Stimulated activated naive CD8-positive, alpha-beta T cell treated with anti-CD3 and anti-CD28 coated beads, Interleukin-15, amount 100 ng/mL, for 72 hours (primary cell): Measurements from ENCODE around the gene SUCLA2.
"Not testable (repeated sequence)": the region's sequence is repeated elsewhere in the genome, so short reads cannot be mapped to it uniquely, and the experiment has no call there.

Source experiments
- ATAC-seq: fragments of 150-1000 bp; cut with Tn5 transposase; 2 replicates; pipeline ENCODE4 v1.10.0; 2021; ENCODE audit warnings: mild to moderate bottlenecking, moderate library complexity
- DNase-seq, 2 donors: peaks; one replicate each; pipeline ENCODE4 v3.0.0; 2021 to 2022
- H3K27ac Mint-ChIP-seq, 2 donors: one replicate each; pipeline ENCODE4 v1.8.0; 2022; ENCODE audit warnings: mild to moderate bottlenecking in 2 of 2, mixed read lengths in 2 of 2, moderate library complexity in 2 of 2
- H3K27me3 Mint-ChIP-seq: one replicate; pipeline ENCODE4 v1.8.0; 2022; ENCODE audit warnings: mixed read lengths
- H3K4me1 Mint-ChIP-seq: one replicate; pipeline ENCODE4 v1.8.0; 2022; ENCODE audit warnings: mild to moderate bottlenecking, mixed read lengths
- H3K4me3 Mint-ChIP-seq, 2 donors: one replicate each; pipeline ENCODE4 v1.8.0; 2022; ENCODE audit warnings: mild to moderate bottlenecking in 2 of 2, mixed read lengths in 2 of 2, moderate library complexity in 1 of 2
- H3K9me3 Mint-ChIP-seq, 2 donors: one replicate each; pipeline ENCODE4 v1.8.0; 2022; ENCODE audit warnings: mixed read lengths in 2 of 2

Gene SUCLA2

DNA sequence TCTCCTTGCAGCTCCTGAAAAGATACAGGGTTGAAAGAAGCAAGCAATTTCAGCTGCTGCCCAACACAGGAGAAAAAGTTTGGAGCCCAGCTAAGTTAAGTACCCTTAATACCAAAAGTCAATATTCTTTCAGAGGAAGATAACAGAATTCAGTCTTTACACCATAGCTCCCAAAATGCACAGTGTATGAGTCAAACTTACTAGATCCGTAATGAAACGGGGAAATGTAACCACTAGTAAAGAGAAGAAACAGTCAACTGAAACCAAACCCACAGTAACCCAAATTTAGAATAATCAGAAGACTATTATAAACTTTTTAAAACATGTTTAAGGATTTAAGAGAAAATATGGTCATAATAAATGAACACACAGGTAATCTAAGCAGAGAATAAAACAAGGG, 45.2 kb downstream of the SUCLA2 start:
- no peaks in the 10 kb centered on the region for H3K27me3 Mint-ChIP-seq
- H3K27ac Mint-ChIP-seq = peak overlapping the region; percentile 48 to 57
- peaks cover 28 to 46% of the 10 kb centered on the region in 2 donors for H3K9me3 Mint-ChIP-seq
- no peaks in the 10 kb centered on the region for H3K4me1 Mint-ChIP-seq
- DNase-seq = no peak
- no peak for ATAC-seq
- H3K4me3 Mint-ChIP-seq = no peak overlapping the region

DNA sequence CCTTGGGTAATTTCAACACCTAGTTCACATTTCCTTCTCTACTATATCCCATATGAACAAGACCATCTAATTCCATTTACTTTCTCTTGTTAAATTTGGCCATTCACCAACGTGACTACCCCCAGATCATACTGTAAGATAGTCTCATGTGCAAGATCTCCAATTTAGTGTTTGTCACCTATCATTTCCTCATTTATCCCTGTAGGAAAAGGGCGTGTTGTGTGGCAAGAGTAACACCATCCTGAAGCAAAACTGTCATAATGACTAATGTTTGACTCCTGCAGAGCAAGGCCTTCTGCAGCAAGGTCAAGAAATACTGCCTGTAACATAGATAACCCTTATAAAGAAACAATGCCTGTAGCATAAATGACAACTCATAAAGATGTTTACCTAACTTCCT, 51.3 kb downstream of the SUCLA2 start:
- Mint-ChIP-seq H3K4me1 (no peaks in the 10 kb centered on the region), H3K9me3 (no peaks in the 10 kb centered on the region), H3K27ac (no peak overlapping the region), H3K4me3 (no peak overlapping the region), H3K27me3 (no peaks in the 10 kb centered on the region)
- no peak for ATAC-seq
- no peak for DNase-seq

DNA sequence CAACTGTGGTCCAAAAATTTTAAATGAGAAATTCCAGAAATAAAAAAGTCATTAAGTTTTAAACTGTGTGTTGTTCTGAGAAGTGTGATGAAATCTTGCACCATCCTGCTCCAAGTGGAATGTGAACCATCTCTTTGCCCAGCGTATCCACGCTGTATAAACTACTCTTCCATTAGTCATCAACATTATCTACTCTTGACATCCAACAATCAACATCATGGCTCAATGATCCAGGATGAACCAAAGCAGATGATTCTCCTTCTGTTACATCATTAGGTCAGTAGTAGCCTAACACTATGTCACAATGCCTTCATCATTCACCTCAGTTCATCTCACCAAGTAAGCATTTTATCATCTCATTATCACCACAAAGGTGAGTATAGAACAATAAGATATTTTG, 55.3 kb downstream of the SUCLA2 start:
- ATAC-seq = no peak
- peak overlapping the region in 1 of 2 donors; percentile 61 for H3K27ac Mint-ChIP-seq

DNA sequence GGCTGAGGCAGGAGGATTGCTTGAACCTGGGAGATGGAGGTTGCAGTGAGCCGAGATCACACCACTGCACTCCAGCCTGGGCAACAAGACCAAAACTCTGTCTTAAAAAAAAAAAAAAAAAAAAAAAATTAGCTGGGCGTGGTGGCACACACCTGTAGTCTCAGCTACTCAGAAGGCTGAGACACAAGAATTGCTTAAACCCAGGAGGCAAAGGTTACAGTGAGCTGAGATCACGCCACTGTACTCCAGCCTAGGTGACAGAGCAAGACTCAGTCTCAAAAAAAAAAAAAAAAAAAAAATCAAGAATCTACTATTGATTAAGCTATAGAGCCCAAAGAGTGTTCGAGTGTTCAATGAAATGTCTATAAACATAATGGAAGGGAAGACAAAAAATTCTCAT, 55.9 kb downstream of the SUCLA2 start:
- H3K4me1 Mint-ChIP-seq, H3K27me3 Mint-ChIP-seq, ATAC-seq, H3K9me3 Mint-ChIP-seq, DNase-seq, H3K4me3 Mint-ChIP-seq: not testable (repeated sequence)
- peak overlapping the region in 1 of 2 donors; percentile 52 for H3K27ac Mint-ChIP-seq

More for the DNA sequence above, 55.3 kb downstream of the SUCLA2 start:
- Mint-ChIP-seq H3K4me3 (no peak overlapping the region), H3K4me1 (no peaks in the 10 kb centered on the region), H3K9me3 (no peaks in the 10 kb centered on the region), H3K27me3 (no peaks in the 10 kb centered on the region)
- DNase-seq = no peak

DNA sequence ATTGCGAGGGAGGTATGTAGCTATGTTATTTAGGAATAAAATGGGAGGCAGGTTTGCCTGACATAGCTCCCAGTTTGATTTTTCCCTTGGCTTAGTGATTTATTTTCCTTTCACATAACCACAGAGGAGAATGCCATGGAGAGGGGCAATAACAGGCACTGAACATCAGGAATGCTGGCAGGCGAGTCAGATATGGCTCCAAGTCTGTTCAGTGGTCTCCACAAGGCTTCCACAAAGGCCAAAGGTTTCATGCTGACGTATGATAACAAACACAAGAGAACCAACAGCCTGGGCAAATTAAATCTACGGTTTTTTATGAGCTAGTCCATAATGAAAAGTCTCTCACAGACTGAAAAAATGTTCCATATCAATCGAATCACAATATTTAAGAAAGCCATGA, 66.7 kb downstream of the SUCLA2 start:
- H3K9me3 Mint-ChIP-seq = peaks cover 0 to 7% of the 10 kb centered on the region in 2 donors
- no peak for ATAC-seq

DNA sequence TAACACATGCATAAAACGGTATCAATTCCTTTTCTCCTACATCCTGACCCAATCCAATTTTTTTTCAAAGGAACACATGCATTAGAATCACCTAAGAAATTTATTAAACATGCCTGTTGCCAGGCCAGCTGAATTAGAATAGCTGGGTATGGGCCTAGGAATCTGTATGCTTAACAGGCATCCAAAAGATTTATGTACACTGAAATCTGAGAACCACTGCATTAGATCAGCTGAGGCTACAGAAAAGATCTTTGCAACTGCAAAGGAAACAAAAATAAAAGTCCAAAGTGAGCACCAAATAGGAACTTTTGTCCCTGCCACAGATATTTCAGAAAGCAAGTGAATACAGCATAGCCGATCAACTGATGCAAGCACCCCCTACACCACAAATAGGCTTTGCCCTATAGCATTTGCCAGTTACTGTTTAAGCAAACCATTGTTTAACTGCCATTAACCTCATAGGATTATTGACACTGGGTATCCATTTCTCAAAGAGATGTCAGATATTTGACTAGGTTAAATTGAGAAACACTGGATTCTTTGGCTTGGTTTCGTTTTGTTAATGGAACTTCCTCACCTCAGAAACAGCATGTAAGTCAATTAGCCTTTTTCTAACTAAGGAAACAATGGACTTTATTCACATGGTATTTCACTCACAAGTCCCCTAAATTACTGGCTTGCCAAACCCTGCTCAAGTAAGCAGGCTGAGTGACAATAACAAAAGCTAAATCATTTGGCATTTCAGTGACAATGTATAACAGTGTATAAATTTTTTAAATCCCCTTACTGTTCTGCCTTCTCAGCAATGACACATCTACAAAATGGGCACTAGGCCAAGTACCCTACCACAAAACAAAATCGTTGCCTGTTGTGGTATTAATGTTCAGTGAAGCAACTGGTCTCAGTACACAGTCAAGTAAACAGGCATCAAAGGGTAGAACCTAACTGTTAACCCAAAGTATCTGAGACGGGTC, 67.8 kb downstream of the SUCLA2 start:
- no peak overlapping the region for H3K4me3 Mint-ChIP-seq
- DNase-seq (no peak), ATAC-seq (peak; percentile 28)
- no peak overlapping the region for H3K27ac Mint-ChIP-seq
- no peaks in the 10 kb centered on the region for H3K4me1 Mint-ChIP-seq
- H3K27me3 Mint-ChIP-seq = no peaks in the 10 kb centered on the region
- H3K9me3 Mint-ChIP-seq = no peaks in the 10 kb centered on the region

More for the DNA sequence above, 66.7 kb downstream of the SUCLA2 start:
- Mint-ChIP-seq H3K4me1 (no peaks in the 10 kb centered on the region), H3K4me3 (no peak overlapping the region), H3K27me3 (no peaks in the 10 kb centered on the region), H3K27ac (no peak overlapping the region)
- DNase-seq = no peak

DNA sequence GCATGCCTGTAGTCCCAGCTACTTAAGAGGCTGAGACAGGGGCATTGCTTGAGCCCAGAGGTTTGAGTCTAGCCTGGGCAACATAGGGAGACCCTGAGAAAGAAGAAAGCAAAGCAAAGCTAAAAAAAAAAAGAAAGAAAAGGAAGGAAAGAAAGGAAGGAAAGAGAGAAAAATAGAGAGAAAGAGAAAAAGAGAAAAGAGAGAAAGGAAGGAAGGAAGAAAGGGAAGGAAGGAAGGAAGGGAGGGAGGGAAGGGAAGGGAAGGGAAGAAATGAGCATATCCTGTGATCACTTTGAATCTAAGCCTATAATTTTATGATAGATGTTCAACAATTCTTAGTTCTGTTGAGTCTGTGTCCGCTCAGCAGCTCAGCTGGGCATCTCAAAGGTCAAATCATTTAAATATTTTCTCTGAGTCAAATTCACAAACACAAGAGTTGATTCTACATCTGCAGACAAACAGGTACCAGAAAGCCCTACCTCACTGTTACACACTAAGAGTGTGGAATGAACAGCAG, 70.4 kb downstream of the SUCLA2 start:
- H3K27ac Mint-ChIP-seq = no peak overlapping the region
- DNase-seq = no peak
- no peak for ATAC-seq
- no peak overlapping the region for H3K4me3 Mint-ChIP-seq
- H3K4me1 Mint-ChIP-seq = no peaks in the 10 kb centered on the region
- H3K9me3 Mint-ChIP-seq = no peaks in the 10 kb centered on the region
- no peaks in the 10 kb centered on the region for H3K27me3 Mint-ChIP-seq

DNA sequence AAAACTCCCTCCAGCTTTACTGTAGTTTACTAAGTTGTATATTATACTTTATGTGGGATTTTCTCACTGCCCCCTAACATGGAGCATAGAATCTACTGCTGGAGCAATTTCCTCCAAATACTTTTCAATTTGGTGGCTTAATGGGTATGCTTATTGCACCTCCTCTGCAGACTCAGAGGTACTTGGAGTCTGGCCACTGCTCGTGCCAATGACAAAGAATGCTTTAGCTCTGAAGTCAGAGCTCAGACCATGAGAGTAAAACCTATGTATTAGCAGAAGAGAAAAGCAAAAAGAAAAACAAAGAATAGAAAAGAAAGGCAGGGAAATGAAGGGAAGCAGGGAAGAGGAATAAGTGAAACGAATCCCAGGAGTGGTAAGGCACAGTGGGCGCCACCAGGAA, 71.9 kb downstream of the SUCLA2 start:
- Mint-ChIP-seq H3K4me3 (no peak overlapping the region), H3K4me1 (no peaks in the 10 kb centered on the region), H3K27me3 (no peaks in the 10 kb centered on the region), H3K9me3 (no peaks in the 10 kb centered on the region), H3K27ac (no peak overlapping the region)
- ATAC-seq (no peak), DNase-seq (no peak)

DNA sequence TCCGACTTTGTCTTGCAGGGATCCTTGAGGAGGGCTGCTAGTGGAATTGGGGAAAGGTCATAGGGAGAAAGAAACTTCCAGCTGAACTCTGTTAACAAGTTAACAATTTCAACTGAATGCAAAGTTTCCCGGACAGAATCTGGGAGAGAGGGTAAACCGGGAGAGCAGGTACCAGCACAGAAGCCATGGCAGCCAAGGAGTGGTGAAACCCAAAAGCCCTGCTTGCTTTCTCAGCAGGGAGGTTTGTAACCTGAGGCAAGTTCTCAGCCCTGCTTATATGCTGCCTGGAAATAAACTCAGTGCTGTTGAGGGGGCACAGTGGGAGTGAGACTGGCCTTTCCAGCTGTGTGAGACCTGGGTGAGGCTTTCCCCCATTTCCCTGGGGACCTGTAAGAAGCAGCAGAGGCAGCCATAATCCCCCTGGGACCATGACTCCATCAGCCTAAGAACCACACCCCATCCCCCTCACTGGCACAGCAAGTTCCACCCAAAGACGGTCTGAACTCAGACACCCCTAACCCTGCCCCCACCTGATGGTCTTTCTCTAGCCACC, 84.0 kb downstream of the SUCLA2 start:
- Mint-ChIP-seq H3K27me3 (no peaks in the 10 kb centered on the region), H3K4me1 (no peaks in the 10 kb centered on the region), H3K27ac (peak overlapping the region in 1 of 2 donors; percentile 75), H3K9me3 (peaks cover 10 to 45% of the 10 kb centered on the region in 2 donors), H3K4me3 (no peak overlapping the region)
- no peak for ATAC-seq
- no peak for DNase-seq

DNA sequence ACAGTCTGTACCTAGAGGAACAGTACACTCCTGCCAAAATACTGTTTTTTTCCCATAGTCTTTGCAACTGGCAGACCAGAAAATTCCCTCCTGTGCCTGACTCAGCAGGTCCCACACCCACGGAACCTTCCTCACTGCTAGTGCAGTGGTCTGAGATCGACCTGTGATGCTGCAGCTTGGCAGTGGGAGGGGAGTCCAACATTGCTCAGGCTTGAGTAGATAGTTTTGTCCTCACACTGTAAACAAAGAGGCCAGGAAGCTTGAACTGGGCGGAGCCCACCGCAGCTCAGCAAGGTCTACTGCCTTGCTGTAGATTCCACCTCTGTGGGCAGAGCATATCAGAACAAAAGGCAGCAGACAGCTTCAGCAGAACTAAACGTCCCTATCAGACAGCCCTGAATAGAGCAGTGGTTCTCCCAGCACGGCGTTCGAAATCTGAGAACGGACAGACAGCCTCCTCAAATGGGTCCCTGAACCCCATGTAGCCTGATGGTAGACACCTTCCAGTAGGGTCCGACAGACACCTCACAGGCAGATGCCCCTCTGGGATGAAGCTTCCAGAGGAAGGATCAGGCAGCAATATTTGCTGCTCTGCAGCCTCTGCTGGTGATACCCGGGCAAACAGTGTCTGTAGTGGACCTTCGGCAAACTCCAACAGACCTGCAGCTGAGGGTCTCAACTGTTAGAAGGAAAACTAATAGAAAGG, 92.7 kb downstream of the SUCLA2 start:
- no peaks in the 10 kb centered on the region for H3K4me1 Mint-ChIP-seq
- ATAC-seq = no peak
- no peaks in the 10 kb centered on the region for H3K27me3 Mint-ChIP-seq
- no peak overlapping the region for H3K27ac Mint-ChIP-seq
- H3K9me3 Mint-ChIP-seq = peaks cover 25 to 34% of the 10 kb centered on the region in 2 donors
- no peak for DNase-seq
- H3K4me3 Mint-ChIP-seq = no peak overlapping the region

DNA sequence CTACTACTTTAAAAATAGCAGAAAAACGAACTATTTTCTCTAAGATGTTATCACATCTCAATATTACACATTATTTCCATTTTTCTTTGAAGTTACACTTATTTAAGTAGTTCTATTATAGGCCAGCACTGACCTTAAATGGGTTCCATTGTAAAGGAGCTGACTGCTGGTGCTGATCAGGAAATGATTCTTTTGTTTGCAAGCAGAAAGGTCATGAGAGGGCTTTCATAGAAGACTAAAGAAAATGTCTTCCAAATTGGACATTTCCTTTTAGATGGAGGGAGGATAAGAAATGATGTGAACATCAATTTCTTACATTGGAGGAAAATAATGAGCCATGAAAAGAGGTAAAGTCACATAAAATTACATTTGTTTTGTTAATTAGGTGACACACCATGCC, 96.2 kb downstream of the SUCLA2 start:
- ATAC-seq = no peak
- no peak overlapping the region for H3K4me3 Mint-ChIP-seq
- H3K27me3 Mint-ChIP-seq = no peaks in the 10 kb centered on the region
- no peak overlapping the region for H3K27ac Mint-ChIP-seq
- peaks cover 7 to 12% of the 10 kb centered on the region in 2 donors for H3K9me3 Mint-ChIP-seq
- no peak for DNase-seq
- no peaks in the 10 kb centered on the region for H3K4me1 Mint-ChIP-seq

DNA sequence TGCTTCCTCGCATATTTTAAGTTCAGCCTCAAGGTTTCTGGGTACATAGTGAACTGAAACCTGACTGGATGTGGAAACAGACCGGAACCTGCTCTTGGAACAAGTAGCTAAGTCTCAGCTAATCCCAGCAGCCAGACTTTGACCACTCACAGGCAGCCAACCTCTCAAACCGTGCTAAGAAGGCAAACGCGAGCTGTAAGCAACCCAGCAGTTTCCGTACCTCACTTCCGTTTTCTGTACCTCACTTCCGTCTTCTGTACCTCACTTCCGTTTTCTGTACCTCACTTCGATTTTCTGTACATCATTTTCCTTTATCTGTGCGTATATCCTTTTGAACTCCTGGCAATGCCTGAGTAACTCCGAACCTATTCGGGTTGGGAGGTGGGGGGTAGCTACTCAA, 96.8 kb downstream of the SUCLA2 start:
- Mint-ChIP-seq H3K4me1 (no peaks in the 10 kb centered on the region), H3K27ac (no peak overlapping the region), H3K27me3 (no peaks in the 10 kb centered on the region), H3K9me3 (peaks cover 5 to 13% of the 10 kb centered on the region in 2 donors), H3K4me3 (no peak overlapping the region)
- DNase-seq (no peak), ATAC-seq (no peak)

DNA sequence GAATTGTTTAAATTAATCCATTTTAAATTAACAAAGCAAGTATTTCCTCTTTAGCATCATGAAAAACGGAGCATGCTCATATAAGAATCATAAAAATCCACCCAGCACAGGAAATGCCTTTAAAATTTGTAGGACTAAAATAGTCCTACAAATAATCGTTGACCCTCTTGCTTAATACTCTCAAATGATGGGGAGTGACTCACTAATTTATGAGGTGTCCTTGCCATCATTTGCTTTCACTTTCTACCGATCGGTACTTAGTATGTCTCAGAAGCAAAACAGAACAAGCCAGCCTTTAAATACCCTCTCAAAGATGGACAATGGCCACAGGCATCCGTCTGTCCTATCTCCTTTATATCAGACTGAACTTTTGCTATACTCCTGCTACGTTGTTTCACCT, 97.2 kb downstream of the SUCLA2 start:
- H3K4me1 Mint-ChIP-seq = no peaks in the 10 kb centered on the region
- ATAC-seq = no peak
- H3K27me3 Mint-ChIP-seq = no peaks in the 10 kb centered on the region
- peaks cover under 1 to 9% of the 10 kb centered on the region in 2 donors for H3K9me3 Mint-ChIP-seq
- no peak overlapping the region for H3K4me3 Mint-ChIP-seq
- no peak overlapping the region for H3K27ac Mint-ChIP-seq
- no peak for DNase-seq

DNA sequence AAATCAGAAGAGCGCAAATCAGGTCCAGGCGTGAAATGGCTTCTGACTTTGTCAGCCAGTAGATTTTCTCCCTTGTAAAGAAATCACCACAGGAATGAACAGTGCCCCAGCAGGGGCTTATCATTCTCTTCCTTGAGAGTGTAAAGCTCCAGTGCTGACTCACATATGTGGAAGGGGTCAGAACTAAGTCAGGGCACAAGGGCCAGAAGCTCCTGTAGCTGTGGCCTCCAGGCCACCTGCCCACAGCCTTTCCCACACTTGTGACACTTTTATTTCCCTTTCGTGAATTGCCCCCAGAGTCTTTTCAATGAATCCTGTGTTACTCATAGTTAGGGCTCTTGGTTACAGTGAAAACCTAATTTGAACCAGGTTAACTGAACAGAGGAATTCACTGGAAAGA, 99.6 kb downstream of the SUCLA2 start:
- no peaks in the 10 kb centered on the region for H3K4me1 Mint-ChIP-seq
- H3K27ac Mint-ChIP-seq = no peak overlapping the region
- H3K27me3 Mint-ChIP-seq = no peaks in the 10 kb centered on the region
- H3K4me3 Mint-ChIP-seq = no peak overlapping the region
- ATAC-seq = no peak
- H3K9me3 Mint-ChIP-seq = peaks cover 0 to 9% of the 10 kb centered on the region in 2 donors
- DNase-seq = no peak

DNA sequence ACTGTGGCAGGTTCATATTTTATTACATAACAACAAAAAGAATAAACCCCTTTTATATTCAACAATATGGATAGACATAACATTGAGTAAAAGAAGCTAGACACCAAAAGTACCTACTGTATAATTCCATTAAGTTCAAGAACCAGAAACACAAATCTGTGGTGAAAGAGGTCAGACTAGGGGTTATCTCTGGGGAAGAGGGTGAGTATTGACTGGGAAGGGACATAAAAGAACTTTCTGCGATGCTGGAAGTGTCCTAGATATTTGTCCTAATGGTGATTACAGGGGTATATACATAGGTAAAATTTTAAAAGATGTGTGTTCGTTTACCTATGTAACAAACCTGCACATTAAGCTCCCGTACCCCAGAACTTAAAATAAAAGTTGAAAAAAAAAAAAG, 103.0 kb downstream of the SUCLA2 start:
- no peak overlapping the region for H3K27ac Mint-ChIP-seq
- peaks cover 0 to 9% of the 10 kb centered on the region in 2 donors for H3K9me3 Mint-ChIP-seq
- H3K4me1 Mint-ChIP-seq = peaks cover 4% of the 10 kb centered on the region
- no peak for DNase-seq
- ATAC-seq = no peak
- H3K4me3 Mint-ChIP-seq = no peak overlapping the region
- H3K27me3 Mint-ChIP-seq = no peaks in the 10 kb centered on the region
